GM12891 (cell line): ENCODE results near the gene ACAP1.

Experiments used
- DNase-seq: peaks from one replicate; pipeline ENCODE4 v3.0.0; 2011; ENCODE audit warnings: low spot score; ENCODE audit not compliant: insufficient read length
- FAIRE-seq: peaks from 2 replicates; lab custom pipeline; 2011; peaks lifted over from hg19 to GRCh38; lab: Jason Lieb, UNC
- PAX5 ChIP-seq: IDR thresholded peaks from 2 replicates; pipeline ENCODE4 v1.6.1; 2011; ENCODE audit warnings: low read length, moderate library complexity, mild to moderate bottlenecking; ENCODE audit not compliant: insufficient read depth, severe bottlenecking
- POLR2A ChIP-seq: IDR thresholded peaks from 2 replicates; pipeline ENCODE4 v1.6.1; 2011; ENCODE audit warnings: low read depth, low read length, control low read depth
- POLR2AphosphoS5 ChIP-seq: IDR thresholded peaks from 2 replicates; pipeline ENCODE4 v1.6.1; 2011; ENCODE audit warnings: low read depth, low read length, control low read depth
- POU2F2 ChIP-seq: IDR thresholded peaks from 2 replicates; pipeline ENCODE4 v1.6.1; 2011; ENCODE audit warnings: low read depth, mild to moderate bottlenecking, control low read depth, low read length, moderate library complexity
- SPI1 ChIP-seq: IDR thresholded peaks from 2 replicates; pipeline ENCODE4 v1.6.1; 2011; ENCODE audit warnings: low read depth, low read length, control low read depth
- TAF1 ChIP-seq: IDR thresholded peaks from 2 replicates; pipeline ENCODE4 v1.6.1; 2011; ENCODE audit warnings: low read depth, low read length, control low read depth

The ACAP1 gene

DNA sequence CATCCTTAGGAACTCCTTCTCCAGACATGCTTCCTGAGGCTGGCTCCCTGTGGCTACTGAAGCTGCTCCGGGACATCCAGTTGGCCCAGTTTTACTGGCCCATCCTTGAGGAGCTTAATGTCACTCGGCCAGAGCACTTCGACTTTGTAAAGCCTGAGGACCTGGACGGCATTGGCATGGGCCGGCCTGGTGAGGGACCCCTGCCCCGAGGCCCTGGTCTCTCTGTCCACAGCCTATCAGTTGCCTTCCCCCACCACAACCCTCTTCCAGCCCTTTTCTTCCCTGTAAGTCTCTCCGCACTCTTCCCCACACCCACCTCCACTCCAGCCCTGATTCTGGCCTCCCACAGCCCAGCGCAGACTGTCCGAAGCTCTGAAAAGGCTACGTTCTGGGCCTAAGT lies 46.6 kb downstream of the ACAP1 start:
- DNase-seq (no peak), FAIRE-seq (no peak)
- TF ChIP-seq SPI1 (no peak), POU2F2 (no peak), TAF1 (no peak)

DNA sequence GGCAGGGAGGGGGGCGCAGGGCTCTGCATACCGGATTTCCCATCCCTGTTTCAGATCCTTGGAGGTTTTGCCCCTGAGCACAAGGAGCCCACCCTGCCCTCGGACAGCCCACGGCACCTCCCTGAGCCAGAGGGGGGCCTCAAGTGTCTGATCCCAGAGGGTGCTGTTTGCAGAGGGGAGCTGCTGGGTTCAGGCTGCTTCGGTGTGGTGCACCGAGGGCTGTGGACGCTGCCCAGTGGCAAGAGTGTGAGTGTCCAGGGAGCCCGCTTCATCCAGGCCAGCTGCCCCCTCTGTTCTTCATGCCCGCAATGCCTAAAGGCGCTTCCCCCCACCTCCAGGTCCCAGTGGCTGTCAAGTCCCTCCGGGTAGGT lies 47.0 kb downstream of the ACAP1 start:
- FAIRE-seq = no peak
- no peak for TF ChIP-seq SPI1
- no peak for TF ChIP-seq TAF1
- no peak for TF ChIP-seq PAX5
- TF ChIP-seq POLR2A = no peak
- TF ChIP-seq POU2F2 = no peak
- no peak for TF ChIP-seq POLR2AphosphoS5
- no peak for DNase-seq

DNA sequence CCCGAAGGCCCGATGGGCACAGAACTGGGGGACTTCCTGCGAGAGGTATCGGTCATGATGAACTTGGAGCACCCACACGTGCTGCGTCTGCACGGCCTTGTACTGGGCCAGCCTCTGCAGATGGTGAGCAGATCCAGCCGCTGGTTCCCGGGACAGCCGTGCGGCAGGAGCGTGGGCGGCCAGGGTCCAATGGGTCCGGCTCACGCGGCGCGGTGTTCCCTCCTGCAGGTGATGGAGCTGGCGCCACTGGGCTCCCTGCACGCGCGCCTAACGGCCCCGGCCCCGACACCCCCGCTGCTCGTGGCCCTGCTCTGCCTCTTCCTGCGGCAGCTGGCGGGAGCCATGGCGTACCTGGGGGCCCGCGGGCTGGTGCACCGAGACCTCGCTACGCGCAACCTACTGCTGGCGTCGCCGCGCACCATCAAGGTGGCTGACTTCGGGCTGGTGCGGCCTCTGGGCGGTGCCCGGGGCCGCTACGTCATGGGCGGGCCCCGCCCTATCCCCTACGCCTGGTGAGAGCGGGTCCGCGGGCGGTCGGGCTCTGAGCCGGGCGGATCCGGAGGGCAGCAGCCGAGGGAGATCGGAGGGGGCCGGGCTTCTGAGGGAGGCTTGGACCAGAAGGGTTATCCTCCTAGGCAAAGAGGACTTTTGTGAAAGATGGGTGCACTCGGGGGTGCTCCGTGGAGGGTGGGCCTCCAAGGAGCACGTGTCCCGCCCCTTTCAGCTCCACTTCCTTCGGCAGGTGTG lies 47.6 kb downstream of the ACAP1 start:
- FAIRE-seq (peak; percentile 92), DNase-seq (peak; percentile 96)
- TF ChIP-seq TAF1 (no peak), SPI1 (no peak), PAX5 (no peak), POU2F2 (no peak), POLR2AphosphoS5 (no peak), POLR2A (no peak)

DNA sequence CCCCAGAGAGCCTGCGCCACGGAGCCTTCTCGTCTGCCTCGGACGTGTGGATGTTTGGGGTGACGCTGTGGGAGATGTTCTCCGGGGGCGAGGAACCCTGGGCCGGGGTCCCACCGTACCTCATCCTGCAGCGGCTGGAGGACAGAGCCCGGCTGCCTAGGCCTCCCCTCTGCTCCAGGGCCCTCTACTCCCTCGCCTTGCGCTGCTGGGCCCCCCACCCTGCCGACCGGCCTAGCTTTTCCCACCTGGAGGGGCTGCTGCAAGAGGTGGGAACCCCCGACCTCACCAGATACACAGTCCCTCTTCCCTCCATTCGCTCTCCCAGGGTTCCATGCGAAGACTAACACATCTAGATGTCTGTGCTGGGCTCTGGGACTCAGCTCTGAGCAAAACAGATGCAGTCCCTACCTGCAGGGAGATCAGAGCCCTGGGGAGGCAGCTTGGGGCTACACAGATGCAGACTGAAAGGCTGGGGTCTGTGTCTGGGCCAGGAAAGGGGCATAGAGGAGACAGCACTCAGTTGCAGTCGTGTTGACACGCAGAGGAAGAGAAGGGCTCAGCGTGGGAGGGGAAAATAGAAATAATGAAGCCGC lies 48.3 kb downstream of the ACAP1 start:
- no peak for TF ChIP-seq POLR2A
- no peak for DNase-seq
- no peak for FAIRE-seq

DNA sequence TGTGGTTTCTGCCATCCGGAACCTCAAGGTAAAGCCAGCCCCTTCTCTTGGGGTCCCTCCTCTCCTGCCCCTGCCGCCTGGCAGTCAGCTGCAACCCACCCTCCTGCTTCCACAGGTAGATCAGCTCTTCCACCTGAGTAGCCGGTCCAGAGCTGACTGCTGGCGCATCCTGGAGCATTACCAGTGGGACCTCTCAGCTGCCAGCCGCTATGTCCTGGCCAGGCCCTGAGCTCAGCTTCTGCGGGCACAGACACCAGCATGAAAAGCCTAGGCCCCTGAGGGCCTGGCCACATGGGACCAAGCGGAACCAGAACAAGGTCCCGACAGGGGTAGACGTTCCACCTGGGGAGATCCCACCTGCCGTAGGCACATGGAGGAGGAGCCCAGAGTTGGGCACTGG lies 52.5 kb downstream of the ACAP1 start:
- TF ChIP-seq TAF1 = no peak
- TF ChIP-seq POLR2AphosphoS5 = no peak
- no peak for TF ChIP-seq POU2F2
- TF ChIP-seq SPI1 = no peak
- TF ChIP-seq POLR2A = no peak
- TF ChIP-seq PAX5 = no peak
- no peak for FAIRE-seq

DNA sequence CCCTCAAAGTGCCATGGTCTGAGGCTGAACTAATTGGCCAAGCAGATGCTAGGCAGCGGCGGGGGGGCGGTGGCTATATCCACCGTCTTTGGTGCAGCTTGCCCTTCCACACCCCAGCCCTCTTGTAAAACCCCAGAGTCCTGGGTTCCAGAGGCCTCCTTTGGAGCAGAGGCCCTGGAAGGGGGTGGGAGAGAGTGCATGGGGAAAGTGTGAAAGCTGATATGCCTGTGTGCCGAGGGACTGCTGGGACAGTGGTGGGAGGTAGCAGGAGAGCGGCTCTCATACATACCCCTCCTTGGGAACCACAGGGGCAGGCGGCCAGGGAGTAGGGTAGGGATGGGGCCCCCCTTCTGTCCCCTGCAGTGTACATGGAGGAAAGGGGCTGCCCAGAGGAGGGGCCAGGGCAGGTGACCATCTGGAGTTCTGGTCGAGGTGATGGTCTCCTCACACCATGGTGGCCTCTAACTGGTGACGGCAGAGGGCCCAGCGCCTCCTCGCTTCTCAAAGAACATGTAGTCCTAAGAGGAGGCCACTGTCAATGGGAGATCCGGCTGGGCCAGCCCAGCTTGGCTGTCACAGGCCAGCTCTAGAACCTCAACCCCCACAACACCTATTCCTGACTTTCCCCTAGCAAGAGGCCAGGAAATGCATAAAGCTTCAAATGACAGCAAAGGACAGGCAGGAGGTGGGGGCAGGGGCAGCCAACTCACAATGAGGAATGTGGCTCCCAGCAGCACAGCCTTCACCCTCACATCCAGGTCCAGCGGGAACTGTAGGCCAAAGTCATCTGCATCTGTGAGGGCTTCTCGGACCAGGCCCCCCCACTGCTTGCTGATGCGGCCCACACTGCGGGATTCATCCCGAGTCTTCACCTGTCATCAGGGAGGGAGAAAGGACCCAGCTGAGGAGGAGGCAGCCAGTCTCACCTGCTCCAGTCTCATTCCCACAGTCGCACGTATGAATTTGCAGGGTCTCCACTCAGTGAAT lies 53.9 kb downstream of the ACAP1 start:
- no peak for DNase-seq
- no peak for FAIRE-seq
- TF ChIP-seq POLR2AphosphoS5 (no peak), SPI1 (no peak), PAX5 (no peak), POU2F2 (no peak), TAF1 (no peak), POLR2A (no peak)

More for the DNA sequence above, 52.5 kb downstream of the ACAP1 start:
- DNase-seq = no peak

DNA sequence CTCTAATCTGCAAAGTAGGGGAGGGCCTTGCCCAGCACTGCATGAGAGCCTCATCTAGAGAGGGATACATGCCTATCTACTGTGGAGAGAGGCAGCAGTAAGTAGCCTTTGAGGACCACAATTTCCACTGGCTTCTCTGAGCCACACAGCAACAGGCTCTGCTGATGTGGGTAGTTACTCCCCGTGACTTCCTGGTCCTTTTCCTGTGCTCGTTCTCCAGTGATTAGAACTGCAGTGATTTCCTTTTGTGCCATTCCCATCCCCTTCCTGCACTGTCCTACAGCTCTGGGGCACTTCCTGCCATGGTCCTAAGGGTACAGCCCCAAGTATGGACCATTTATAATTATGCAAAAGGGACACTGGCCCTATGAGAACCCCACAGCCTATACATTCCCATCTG lies 55.0 kb downstream of the ACAP1 start:
- TF ChIP-seq POLR2A (no peak), SPI1 (no peak), TAF1 (no peak), POLR2AphosphoS5 (no peak), POU2F2 (no peak), PAX5 (no peak)
- no peak for DNase-seq
- no peak for FAIRE-seq

DNA sequence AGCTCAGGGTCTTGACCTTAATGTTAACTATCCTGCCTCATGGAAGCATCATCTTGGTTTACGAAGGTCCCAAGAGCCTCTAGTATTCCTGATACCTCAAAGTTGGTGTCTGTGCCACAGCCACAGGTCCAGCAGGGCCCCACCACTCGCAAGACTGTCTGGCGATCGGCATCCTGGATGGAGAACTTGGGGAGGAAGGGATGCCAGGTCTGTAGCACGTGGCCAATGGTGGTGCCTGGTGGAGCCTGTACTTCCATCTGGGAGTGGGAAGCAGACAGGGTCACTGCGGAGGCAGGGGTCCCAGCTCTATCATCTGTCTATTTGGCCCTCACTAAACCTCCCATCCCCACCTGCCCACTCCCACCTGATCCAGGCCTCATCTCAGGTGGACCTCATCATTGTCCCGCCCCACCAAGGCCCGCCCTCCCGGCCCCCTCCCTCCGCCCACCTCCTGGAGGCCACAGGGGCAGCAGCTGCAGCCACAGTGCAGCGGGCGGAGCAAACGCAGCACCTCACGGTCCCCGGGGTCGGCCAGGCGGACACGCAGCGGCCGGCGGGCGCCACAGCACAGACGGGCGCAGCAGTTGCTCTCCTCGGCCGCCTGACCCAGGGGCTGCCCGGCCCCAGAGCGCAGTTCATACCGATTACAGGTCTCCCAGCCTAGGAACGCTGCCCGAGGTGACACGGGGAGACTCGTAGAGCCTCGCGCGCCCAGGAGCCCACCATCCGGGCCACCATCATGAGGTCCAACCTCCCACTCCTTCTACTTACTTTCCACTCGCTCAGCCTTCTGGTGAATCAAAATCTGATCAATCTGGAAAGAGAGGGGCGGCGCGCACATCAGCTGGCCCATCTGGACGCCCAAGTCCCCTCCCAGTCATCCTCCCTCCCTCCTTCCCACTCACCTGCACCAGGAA lies 56.6 kb downstream of the ACAP1 start:
- no peak for DNase-seq
- TF ChIP-seq SPI1 = no peak
- TF ChIP-seq POLR2AphosphoS5 = no peak
- no peak for TF ChIP-seq POU2F2
- no peak for TF ChIP-seq POLR2A
- no peak for TF ChIP-seq PAX5
- no peak for TF ChIP-seq TAF1
- FAIRE-seq = peak; percentile 23
